ENCODE measurements around the gene POU3F2.

Gene POU3F2

GRCh38 chr6:98842342-98843180 lies 8.2 kb downstream of the POU3F2 start:
- Histone ChIP-seq H3K36me3 (ENCODE audit: control insufficient read depth, insufficient read depth, low read length) (no peaks in the 10 kb centered on the region), H3K27me3 (ENCODE audit: control insufficient read depth, insufficient read depth, low read length) (peaks cover 17% of the 10 kb centered on the region), H3K27ac (no peak overlapping the region), H3K4me1 (no peaks in the 10 kb centered on the region), H3K9ac (no peak overlapping the region), H3K9me3 (ENCODE audit: control insufficient read depth, low read length) (no peaks in the 10 kb centered on the region), H3K4me2 (ENCODE audit: low read length) (no peak overlapping the region), H2AFZ (no peak overlapping the region), H3K4me3 (ENCODE audit: low read depth, low read length) (no peak overlapping the region), H3K79me2 (no peaks in the 10 kb centered on the region)
- TF ChIP-seq CTCF (IDR thresholded peaks at IDR 0.05), result no peak

GRCh38 chr6:98843271-98844243 lies 9.2 kb downstream of the POU3F2 start:
- peaks cover 17% of the 10 kb centered on the region for H3K27me3 ChIP-seq (ENCODE audit: control insufficient read depth, insufficient read depth, low read length)
- H3K79me2 ChIP-seq, result no peaks in the 10 kb centered on the region
- no peak overlapping the region for H2AFZ ChIP-seq
- no peak overlapping the region for H3K9ac ChIP-seq
- no peaks in the 10 kb centered on the region for H3K36me3 ChIP-seq (ENCODE audit: control insufficient read depth, insufficient read depth, low read length)
- H3K4me1 ChIP-seq, result no peaks in the 10 kb centered on the region
- H3K4me3 ChIP-seq (ENCODE audit: low read depth, low read length), result no peak overlapping the region
- H3K27ac ChIP-seq, result no peak overlapping the region
- no peak for TF ChIP-seq CTCF (IDR thresholded peaks at IDR 0.05)
- H3K9me3 ChIP-seq (ENCODE audit: control insufficient read depth, low read length), result no peaks in the 10 kb centered on the region
- H3K4me2 ChIP-seq (ENCODE audit: low read length), result no peak overlapping the region

GRCh38 chr6:98844244-98845210 lies 10.2 kb downstream of the POU3F2 start:
- Histone ChIP-seq H2AFZ (no peak overlapping the region), H3K4me2 (ENCODE audit: low read length) (no peak overlapping the region), H3K9me3 (ENCODE audit: control insufficient read depth, low read length) (no peaks in the 10 kb centered on the region), H3K36me3 (ENCODE audit: control insufficient read depth, insufficient read depth, low read length) (no peaks in the 10 kb centered on the region), H3K79me2 (no peaks in the 10 kb centered on the region), H3K4me3 (ENCODE audit: low read depth, low read length) (no peak overlapping the region), H3K27me3 (ENCODE audit: control insufficient read depth, insufficient read depth, low read length) (peaks cover 14% of the 10 kb centered on the region), H3K27ac (no peak overlapping the region), H3K9ac (no peak overlapping the region), H3K4me1 (no peaks in the 10 kb centered on the region)
- no peak for TF ChIP-seq CTCF (IDR thresholded peaks at IDR 0.05)

- no peak overlapping the region for H3K9ac ChIP-seq
- no peaks in the 10 kb centered on the region for H3K79me2 ChIP-seq
- H3K4me3 ChIP-seq (ENCODE audit: low read depth, low read length), result peak overlapping the region; percentile 25
- H3K36me3 ChIP-seq (ENCODE audit: control insufficient read depth, insufficient read depth, low read length), result no peaks in the 10 kb centered on the region
- H3K9me3 ChIP-seq (ENCODE audit: control insufficient read depth, low read length), result no peaks in the 10 kb centered on the region
- H2AFZ ChIP-seq, result no peak overlapping the region
- no peak overlapping the region for H3K4me2 ChIP-seq (ENCODE audit: low read length)
- peaks cover 6% of the 10 kb centered on the region for H3K27me3 ChIP-seq (ENCODE audit: control insufficient read depth, insufficient read depth, low read length)
- no peaks in the 10 kb centered on the region for H3K4me1 ChIP-seq
- no peak overlapping the region for H3K27ac ChIP-seq
- TF ChIP-seq CTCF (IDR thresholded peaks at IDR 0.05), result peak; percentile 81
Measured at GRCh38 chr6:98845211-98846020, 11.0 kb downstream of the POU3F2 start.

Data from parathyroid adenoma (tissue), 2 donors.